ENCODE results near the gene AP4M1.

The AP4M1 gene, protein sequence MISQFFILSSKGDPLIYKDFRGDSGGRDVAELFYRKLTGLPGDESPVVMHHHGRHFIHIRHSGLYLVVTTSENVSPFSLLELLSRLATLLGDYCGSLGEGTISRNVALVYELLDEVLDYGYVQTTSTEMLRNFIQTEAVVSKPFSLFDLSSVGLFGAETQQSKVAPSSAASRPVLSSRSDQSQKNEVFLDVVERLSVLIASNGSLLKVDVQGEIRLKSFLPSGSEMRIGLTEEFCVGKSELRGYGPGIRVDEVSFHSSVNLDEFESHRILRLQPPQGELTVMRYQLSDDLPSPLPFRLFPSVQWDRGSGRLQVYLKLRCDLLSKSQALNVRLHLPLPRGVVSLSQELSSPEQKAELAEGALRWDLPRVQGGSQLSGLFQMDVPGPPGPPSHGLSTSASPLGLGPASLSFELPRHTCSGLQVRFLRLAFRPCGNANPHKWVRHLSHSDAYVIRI

DNA sequence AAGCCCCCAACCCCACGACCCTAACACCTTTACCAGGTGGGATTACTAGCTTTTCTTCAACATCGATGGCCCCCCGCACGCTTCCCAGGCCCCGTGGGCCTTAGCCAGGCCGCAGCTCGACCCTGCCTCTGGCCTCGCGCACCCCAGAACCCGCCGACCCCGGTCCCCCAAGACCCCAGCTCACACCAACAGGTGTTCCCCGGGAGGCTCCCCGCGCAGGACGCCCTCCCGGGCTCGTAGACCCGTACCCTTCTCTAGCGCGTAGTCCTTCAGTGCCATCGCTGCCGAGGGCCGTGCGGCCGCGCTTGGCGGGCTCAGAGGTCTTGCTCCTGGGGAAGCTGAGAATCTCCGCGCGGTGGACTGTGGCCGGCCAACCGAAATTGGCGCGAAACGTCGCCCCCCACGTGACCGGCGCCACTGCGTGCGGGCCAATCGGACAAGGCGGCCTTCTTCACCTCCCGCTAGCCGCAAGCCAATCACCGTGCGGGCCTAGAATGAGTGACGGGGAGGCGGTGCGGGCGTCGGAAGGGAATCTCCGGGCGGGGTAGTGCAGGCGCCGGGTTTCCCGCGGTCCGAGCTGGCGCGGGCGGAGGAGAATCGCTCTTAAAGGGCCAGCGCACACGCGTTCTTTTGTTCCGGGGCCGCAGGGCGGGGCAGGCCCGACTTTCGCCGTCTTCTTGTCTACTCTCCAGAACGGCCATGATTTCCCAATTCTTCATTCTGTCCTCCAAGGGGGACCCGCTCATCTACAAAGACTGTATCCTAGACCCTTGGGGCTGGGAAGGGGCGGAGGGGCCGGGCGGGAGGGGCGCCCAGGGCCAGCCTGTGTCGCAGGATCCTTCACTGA lies at the start of gene AP4M1, which contains the start of gene MCM7:
Gene AP4M1, plus strand, starts transcription at position 628 of the 847 bp plus-strand sequence. Its CDS starts 72 bp downstream, at position 700.
Gene MCM7, minus strand, starts transcription at position 382 of the 847 bp plus-strand sequence. Its CDS starts 103 bp downstream, at position 279.
- DNase-seq (ENCODE audit: low spot score): peak; percentile 99

DNA sequence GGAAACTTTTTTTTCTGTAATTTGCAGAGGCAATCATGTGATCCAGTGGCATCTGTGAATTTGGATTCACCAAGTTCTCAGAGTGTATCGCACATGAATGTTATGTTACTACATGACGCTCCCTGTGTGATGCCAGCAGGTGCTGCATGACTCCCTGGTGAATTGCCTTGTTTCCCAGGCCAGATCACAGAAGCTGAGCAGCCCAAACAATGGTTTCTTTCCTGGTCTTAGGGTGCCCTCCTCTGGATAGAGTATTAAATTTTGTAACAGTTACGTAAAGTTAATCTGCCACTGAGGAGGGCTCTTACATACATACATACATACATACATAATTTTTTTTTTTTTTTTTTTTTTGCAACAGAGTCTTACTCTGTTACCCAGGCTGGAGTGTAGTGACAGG lies 48.2 kb upstream of the AP4M1 start:
- peak; percentile 91 for DNase-seq (ENCODE audit: low spot score)

DNA sequence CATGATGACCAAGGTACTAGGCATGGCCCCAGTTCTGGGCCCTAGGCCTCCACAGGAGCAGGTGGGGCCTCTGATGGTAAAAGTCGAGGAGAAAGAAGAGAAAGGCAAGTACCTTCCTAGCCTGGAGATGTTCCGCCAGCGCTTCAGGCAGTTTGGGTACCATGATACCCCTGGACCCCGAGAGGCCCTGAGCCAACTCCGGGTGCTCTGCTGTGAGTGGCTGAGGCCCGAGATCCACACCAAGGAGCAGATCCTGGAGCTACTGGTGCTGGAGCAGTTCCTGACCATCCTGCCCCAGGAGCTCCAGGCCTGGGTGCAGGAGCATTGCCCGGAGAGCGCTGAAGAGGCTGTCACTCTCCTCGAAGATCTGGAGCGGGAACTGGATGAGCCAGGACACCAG lies 44.4 kb upstream of the AP4M1 start:
- DNase-seq (ENCODE audit: low spot score): no peak

DNA sequence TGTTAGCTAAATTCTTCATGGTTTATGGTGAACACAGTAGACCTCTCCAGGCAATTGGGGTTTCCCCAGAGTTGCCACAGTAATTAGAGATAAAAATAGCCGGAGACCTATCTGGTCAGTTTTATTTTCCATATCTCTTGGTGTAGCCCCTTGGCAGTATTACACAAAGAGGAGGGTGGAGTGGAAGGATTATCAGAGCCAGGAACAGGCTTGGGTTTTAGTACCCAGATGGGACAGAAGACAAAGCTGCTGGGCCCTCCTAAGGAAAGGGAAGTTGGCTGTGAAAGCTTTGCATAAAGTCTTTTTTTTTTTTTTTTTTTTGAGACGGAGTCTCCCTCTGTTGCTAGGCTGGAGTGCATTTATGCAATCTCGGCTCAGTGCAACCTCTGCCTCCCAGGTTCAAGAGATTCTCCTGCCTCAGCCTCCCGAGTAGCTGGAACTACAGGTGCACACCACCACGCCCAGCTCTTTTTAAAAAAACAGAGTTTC lies 42.1 kb upstream of the AP4M1 start:
- DNase-seq (ENCODE audit: low spot score): no peak

DNA sequence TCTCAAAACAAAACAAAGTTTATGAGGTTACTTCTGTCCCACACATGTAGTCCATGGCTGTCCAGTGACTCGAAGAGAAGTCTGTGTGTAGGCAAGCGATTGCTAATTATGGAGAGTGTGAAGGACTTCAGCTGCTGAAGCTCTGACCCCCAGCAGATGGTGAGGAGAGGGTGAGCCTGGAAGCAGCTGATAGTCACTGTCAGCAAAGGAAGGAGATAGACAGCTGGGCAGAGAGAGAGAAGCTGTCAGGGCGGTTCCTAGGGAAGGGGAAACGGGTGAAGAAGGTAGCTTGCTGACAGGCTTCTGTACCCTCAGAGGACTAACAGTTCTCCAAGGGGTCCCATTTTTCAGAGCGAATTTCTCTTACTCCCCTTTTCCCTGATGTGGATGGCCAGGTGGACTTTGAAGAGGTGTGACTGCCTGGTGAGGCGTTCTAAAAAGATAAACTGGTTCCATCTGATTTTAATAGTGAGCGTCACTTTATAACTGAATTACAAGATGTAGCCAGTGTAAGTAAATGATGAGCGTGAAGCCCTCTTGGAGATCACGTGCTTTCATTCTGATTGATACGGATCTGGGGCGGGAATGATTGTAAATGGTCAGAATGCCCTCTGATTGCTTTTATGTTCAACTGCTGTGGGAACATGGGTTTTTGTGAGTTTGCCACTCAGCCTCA lies 39.8 kb upstream of the AP4M1 start:
- DNase-seq (ENCODE audit: low spot score): no peak

DNA sequence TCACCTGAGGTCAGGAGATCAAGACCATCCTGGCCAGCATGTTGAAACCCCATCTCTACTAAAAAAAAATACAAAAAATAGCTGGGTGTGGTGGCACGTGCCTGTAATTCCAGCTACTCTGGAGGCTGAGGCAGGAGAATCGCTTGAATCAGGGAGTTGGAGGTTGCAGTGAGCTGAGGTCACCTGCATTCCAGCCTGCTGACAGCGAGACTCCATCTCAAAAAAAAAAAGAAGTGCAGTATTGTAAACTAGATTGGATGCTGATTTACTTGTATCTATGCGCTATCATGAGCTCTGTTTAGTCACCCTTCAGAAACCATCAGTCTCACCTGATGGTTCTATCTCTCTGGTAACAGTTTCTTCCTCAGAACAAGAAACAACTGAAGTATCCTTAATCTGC lies 38.1 kb upstream of the AP4M1 start:
- no peak for DNase-seq (ENCODE audit: low spot score)

DNA sequence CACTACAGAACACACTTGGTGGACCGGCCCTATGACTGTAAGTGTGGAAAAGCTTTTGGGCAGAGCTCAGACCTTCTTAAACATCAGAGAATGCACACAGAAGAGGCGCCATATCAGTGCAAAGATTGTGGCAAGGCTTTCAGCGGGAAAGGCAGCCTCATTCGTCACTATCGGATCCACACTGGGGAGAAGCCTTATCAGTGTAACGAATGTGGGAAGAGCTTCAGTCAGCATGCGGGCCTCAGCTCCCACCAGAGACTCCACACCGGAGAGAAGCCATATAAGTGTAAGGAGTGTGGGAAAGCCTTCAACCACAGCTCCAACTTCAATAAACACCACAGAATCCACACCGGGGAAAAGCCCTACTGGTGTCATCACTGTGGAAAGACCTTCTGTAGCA lies 37.3 kb upstream of the AP4M1 start:
- DNase-seq (ENCODE audit: low spot score): no peak

DNA sequence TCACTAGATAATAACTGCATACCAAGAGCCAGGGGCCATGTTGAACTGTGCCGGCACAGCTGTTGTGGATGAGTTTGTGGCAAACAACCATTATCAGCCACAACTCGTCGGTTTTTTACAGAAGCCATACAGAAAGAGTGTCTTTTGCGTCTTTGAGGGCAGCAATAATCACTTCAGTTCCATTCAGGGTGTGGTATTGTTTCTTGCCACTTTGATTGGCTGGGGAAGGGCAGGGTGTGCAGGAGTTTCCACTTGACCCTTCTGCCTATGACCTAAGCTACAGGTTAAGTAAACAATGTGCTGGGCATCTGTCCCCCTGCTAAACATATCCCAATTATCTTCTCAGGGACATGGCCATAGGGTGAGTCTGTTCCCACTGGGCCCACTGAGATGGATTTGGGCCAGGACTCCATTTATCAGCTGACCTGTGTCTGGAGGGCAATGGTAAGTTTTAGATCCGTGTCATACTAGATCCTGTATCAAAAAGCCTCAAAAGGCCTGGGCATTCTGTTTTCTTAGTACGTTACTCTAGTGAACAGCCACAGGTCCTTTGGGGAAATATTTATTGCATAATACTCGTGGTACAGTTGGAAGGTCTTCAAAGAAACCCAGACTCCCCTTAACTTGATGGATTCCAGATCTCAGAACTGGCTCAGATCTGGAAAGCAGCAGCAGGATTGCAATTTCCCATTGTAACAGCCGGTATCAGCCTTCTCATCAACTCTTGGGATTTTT lies 35.8 kb upstream of the AP4M1 start:
- no peak for DNase-seq (ENCODE audit: low spot score)

DNA sequence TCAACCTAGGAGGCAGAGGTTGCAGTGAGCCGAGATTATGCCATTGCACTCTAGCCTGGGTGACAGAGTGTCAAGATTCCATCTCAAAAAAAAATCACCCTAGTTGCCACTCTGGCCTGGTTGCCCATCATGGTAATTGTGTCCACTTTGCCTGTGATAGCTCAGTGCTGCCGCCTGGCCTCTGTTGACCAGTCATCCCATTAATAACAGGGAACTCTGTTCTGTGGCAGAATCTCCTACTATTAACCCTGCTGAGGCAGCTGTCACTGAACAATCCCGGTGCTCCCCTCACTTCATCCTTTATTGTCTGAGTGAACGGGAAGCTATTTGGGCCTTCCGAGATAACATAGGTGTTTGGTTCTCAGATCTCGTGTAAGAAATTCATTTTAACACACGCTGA lies 34.5 kb upstream of the AP4M1 start:
- DNase-seq (ENCODE audit: low spot score): no peak

DNA sequence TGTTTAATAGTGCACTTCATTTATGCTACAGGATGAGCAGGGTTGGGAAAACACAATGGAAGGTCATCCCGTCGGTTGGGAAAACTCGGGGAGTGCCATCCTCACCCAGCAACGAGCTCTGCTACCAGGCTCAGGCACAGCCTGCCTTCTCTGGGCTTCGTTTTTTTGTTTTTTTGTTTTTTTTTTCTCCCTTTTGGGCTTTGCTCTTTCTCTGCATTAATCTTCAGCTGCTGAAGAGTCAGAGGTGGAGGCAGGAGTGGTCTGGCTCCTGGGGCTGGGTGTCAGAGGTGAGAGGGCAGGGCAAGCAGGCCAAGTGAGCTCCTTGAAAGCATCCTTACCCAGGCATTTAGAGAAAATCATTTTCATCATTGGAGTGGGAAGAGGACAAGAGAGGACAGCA lies 31.5 kb upstream of the AP4M1 start:
- no peak for DNase-seq (ENCODE audit: low spot score)

DNA sequence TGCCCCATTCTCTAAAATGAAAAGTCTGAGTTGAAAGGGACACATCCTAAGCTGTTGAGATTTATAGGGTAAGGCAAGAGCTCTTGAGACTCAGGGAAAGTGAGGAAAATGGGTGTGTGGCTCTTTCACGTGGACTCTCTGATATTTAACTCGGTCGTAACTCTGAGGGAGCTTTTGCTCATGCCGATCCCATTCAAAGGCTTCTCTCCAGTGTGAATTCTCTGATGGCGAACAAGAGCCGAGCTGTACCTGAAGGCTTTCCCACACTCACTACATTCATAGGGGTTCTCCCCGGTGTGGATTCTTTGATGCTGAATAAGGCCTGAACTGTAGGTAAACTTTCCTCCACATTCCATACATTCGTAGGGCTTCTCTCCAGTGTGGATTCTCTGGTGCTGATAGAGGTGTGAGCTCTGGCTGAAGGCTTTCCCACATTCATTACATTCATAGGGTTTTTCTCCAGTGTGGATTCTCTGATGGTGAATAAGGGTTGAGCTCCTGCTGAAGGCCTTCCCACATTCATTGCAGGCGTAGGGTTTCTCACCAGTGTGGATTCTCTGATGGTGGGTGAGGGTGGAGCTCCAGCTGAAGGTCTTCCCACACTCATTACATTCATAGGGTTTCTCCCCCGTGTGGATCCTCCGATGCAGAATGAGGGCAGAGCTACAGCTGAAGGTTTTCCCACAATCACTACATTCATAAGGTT lies 30.3 kb upstream of the AP4M1 start:
- DNase-seq (ENCODE audit: low spot score): no peak

DNA sequence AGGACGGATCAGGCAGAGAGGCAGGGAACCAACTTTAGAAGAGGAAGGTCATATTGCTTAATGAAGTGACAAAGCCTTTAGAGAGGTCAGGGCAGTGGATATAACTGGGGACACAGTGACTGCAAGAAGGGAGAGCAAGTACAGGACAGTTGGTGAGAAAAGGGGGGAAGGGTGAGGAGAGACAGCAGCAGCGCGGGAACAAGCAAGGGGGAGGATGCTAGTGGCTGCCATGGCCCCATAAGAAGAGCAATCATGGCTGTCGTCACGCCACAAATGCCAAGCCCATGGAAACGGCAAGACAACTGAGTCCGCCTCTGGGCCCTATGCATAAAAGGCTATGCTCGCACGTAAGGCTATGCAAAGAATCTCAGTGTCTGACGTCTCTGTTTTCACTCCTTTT lies 29.0 kb upstream of the AP4M1 start:
- DNase-seq (ENCODE audit: low spot score): no peak

DNA sequence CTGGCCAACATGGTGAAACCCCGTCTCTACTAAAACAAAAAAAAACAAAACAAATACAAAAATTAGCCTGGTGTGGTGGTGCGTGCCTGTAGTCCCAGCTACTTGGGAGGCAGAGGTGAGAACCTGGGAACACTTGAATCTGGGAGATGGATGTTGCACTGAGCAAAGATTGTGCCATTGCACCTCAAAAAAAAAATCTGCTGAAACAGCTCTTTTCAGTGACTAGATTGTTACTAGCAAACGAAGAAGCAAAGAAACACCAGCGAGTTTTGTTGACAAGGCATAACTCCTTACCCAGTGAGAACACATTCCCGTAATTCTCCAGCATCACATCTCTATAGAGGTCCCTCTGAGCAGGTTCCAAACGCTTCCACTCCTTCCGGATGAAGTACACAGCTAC lies 26.6 kb upstream of the AP4M1 start:
- no peak for DNase-seq (ENCODE audit: low spot score)

DNA sequence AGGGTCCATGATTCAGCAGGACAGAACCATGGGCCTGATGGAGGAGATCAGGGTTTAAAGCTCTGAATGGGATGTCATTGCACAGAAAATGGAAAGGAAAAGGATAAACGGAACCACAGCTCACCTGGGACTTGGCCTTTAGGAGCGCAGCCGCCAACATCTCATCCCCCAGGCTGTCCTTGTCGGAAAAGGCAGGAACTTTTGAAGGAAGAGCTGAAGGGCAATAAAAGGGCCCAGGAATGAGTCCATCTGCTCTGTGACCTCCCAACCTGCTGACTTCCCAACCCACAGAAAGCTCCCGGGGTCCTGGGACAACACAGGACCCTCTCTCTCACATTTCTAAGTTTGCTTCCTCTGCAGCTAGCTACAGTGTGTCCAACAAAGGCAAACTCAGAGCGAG lies 26.0 kb upstream of the AP4M1 start:
- DNase-seq (ENCODE audit: low spot score): no peak

DNA sequence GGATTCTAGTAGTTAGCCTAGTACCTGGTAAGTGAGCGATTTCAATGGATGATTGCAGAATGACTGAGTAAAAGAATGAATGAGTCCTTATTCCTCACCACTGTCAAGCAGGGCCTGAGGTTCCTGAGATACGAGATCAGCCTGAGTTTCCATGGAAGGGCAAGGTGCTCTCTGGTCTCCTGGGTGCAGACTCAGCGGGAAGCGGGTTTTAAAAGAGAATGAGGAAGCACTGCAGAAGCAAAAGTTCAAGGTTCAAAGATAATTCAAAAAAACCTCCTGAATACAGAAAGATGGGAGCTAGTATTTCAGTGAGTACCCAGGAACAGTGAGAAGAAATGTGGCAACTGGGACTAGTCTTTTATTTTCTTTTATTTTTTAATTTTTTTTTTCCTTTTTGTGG lies 24.2 kb upstream of the AP4M1 start:
- no peak for DNase-seq (ENCODE audit: low spot score)

DNA sequence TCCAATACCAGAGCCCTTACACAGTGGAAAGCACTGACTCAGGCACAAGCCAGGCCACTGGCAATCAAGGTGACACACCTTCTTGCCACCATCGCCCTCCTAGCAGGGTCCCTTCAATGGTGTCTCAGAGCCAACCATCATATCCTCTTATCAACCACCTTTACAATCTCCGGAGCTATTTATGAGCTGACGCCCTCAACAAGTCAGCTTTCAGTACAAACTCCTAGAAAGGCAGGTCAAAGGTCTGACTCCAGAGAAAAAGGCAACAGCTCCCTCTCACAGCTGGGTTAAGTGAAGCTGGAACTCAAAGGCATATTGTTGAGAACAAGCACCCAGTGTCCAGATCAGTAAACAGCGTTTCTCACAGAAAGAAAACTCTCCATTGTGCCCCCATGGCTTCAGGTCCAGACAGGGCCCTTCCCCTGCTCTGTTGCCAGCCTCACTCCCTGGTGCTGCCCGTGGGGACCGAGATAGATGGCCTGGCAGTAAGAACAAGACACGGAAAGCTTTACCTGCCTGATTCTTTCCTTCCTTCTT lies 22.4 kb upstream of the AP4M1 start:
- DNase-seq (ENCODE audit: low spot score): peak; percentile 94

DNA sequence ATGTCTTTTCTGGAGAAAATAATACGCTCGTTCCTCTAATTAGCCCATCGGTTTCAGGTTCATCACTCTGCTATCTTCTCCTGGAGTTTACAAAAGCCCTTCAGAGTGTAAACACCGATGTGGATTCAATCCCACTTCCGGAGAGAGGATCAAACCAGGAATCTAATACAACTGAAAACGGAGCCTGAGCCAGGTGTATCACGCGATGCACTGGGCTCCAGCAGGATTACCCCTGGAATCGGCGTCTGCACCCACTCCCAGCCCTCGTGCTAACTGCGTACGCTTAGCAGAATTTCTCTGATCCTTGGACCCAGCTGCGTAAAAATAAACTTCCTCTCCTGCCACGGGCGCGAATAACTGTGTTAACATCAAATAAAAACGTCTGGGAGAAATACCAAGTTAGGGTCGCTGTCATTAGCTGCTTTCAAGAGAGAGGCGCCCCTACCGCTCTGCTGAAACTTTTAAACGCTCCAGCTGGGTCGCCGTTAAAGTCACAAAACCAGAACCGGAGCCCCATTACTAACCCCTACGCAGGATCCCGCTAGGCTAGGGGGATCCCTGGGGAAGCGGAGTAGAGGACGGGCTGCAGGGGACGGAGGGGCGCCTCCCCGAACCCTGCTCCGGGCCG lies 20.4 kb upstream of the AP4M1 start:
- no peak for DNase-seq (ENCODE audit: low spot score)

DNA sequence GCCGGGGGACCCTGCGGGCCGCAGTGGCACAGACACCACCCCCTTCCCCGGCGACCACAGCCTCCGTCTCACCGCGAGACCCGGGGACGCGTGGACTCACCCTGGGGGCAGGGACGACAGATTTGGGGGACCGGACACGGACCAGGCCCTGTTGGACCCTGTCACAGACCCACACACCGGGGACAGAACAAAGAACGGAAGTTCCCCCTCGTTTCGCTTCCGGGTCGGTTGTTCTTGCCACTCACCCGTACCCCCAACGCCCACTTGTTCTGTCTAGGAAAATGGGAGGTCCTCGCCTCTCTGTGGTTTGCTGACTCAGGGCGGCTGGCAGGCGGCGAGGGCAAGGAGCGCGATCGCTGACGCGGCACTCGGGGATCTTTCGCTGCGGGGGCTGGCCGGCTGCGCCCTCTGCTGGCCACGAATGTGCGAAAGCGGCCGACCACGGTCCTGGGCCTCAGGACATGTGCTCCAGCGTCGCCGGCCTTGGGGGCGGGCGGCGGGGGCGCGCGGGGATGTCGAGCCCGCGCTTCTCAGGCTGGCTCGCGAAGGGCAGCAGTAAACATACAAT lies 19.8 kb upstream of the AP4M1 start, which contains the start of gene ZNF3:
Gene ZNF3, minus strand, starts transcription at position 189 of the 568 bp plus-strand sequence. CDS start 4,366 bp downstream, outside the sequence.
- DNase-seq (ENCODE audit: low spot score): peak; percentile 99

DNA sequence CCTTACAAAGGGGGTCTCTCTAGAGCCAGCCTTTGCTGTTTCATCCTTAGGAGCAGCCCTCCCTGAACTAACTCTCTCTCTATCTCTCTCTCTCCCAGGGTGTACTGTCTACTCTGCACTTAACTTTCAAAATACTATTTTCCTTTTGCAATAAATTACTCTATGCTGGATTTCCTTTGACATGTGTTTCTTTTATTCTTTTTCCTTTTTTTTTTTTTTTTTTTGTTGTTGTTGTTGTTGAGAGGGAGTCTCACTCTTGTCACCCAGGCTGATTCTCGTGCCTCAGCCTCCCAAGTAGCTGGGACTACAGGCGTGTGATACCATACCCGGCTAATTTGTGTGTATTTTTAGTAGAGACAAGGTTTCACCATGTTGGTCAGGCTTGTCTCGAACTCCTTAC lies 18.5 kb upstream of the AP4M1 start:
- no peak for DNase-seq (ENCODE audit: low spot score)

DNA sequence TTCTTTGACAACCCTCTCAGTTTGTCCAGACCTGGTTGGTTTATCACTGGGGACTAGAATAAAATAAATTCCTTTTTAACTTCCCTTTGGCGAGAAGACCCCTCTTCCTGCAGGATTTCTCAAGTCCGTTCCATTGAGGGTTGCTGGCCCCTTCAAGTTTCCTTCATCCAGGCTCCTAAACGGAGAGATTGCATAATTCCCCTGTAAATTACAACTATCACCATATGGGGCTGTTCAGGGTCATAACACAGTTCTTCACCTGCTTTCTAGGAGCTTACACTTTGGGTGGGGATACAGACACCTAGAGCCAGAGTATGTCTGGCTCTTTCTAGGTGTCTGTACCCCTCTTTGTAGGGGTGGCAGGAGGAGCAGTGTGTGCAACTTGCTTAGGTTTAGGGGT lies 15.9 kb upstream of the AP4M1 start:
- no peak for DNase-seq (ENCODE audit: low spot score)
